ENCODE measurements around the gene BAHD1. TPM values are rescaled to one million over a fixed set of nuclear protein-coding genes. Genes with fewer than 3 reads are reported as not detected.

BAHD1 gene
- polyA plus RNA-seq, 1 of the 3 experiments (the other 2 are of a cell fraction): 5.5 TPM

GRCh38 chr15:40449275-40449674, 8.5 kb downstream of the BAHD1 start:
- Histone ChIP-seq H3K4me1 (ENCODE audit: control insufficient read depth in 1 of 2, insufficient read depth in 2 of 2, low read depth in 1 of 2, low read length in 1 of 2) (peaks cover 6 to 10% of the 10 kb centered on the region in 2 experiments; a peak in 2 of 4 replicates), H2AFZ (ENCODE audit: low read depth) (no peak overlapping the region), H3K27ac (ENCODE audit: low read depth in 2 of 2, low read length in 1 of 2) (no peak overlapping the region; a peak in 1 of 4 replicates), H3K9me2 (no peaks in the 10 kb centered on the region), H3K79me2 (ENCODE audit: insufficient read depth) (peaks cover 91% of the 10 kb centered on the region), H3F3A (replicated peaks; ENCODE audit: insufficient read depth) (no peaks in the 10 kb centered on the region), H3K9me3 (no peaks in the 10 kb centered on the region), H4K20me1 (ENCODE audit: insufficient read depth) (peaks cover 77% of the 10 kb centered on the region), H3K27me3 (ENCODE audit: insufficient read depth) (no peaks in the 10 kb centered on the region), H3K4me3 (ENCODE audit: low read depth in 2 of 2, low read length in 1 of 2) (no peak overlapping the region), H3K9ac (no peak overlapping the region), H3K36me3 (replicated peaks in 1 of 2; ENCODE audit: control insufficient read depth in 1 of 2, insufficient read depth in 2 of 2, low read length in 1 of 2) (no peaks in the 10 kb centered on the region), H3K4me2 (no peak overlapping the region)
- POLR2A ChIA-PET: no interaction called here
- TF ChIP-seq FOSL2 (IDR thresholded peaks at IDR 0.05; ENCODE audit: borderline replicate concordance, low read depth) (peak; percentile 56; the same call in 1 of the 2 replicates), ELF1 (IDR thresholded peaks at IDR 0.05) (no peak), GABPA (IDR thresholded peaks at IDR 0.05; ENCODE audit: low read depth) (no peak), JUND (IDR thresholded peaks at IDR 0.05) (peak; percentile 23; the same call in 1 of the 2 replicates)
- DNase-seq: no peak
- CTCF ChIA-PET: interaction anchor here (0.8 to 1.9 kb wide), 3 partner anchors 12 to 112 kb away, joined by 3 to 5 read pairs (median 3); partner anchors contain the start of gene CHST14

GRCh38 chr15:40450047-40450446, 9.3 kb downstream of the BAHD1 start:
- TF ChIP-seq PBX3 (IDR thresholded peaks at IDR 0.05) (no peak), FOSL2 (IDR thresholded peaks at IDR 0.05; ENCODE audit: borderline replicate concordance, low read depth) (no peak), FOXM1 (IDR thresholded peaks at IDR 0.05; ENCODE audit: low read depth) (no peak)
- no peak overlapping the region for H3K4me2 ChIP-seq
- peaks cover 77% of the 10 kb centered on the region for H4K20me1 ChIP-seq (ENCODE audit: insufficient read depth)
- H3K9ac ChIP-seq: no peak overlapping the region
- H3F3A ChIP-seq (replicated peaks; ENCODE audit: insufficient read depth): no peaks in the 10 kb centered on the region
- no peak overlapping the region for H3K4me3 ChIP-seq (ENCODE audit: low read depth in 2 of 2, low read length in 1 of 2)
- WGBS (ENCODE audit: low lambda C conversion rate): 100% methylated on average over 1 of the region's 2 CpGs
- no peaks in the 10 kb centered on the region for H3K9me2 ChIP-seq
- H3K79me2 ChIP-seq (ENCODE audit: insufficient read depth): peaks cover 91% of the 10 kb centered on the region
- H3K9me3 ChIP-seq: no peaks in the 10 kb centered on the region
- H3K4me1 ChIP-seq (ENCODE audit: control insufficient read depth in 1 of 2, insufficient read depth in 2 of 2, low read depth in 1 of 2, low read length in 1 of 2): peaks cover 12 to 15% of the 10 kb centered on the region in 2 experiments; a peak in 3 of 4 replicates
- DNase-seq: no peak
- H3K36me3 ChIP-seq (replicated peaks in 1 of 2; ENCODE audit: control insufficient read depth in 1 of 2, insufficient read depth in 2 of 2, low read length in 1 of 2): no peaks in the 10 kb centered on the region
- H3K27me3 ChIP-seq (ENCODE audit: insufficient read depth): no peaks in the 10 kb centered on the region
- ChIA-PET CTCF (interaction anchor here (0.6 to 2.0 kb wide), 7 partner anchors 7 to 111 kb away, joined by 3 to 6 read pairs (median 4); partner anchors contain the start of gene CHST14), POLR2A (interaction anchor here (0.8 kb wide), 1 partner anchor 9 kb away, joined by 3 read pairs; the partner anchor contains the start of gene BAHD1)
- no peak overlapping the region for H3K27ac ChIP-seq (ENCODE audit: low read depth in 2 of 2, low read length in 1 of 2)
- no peak overlapping the region for H2AFZ ChIP-seq (ENCODE audit: low read depth)

GRCh38 chr15:40451527-40452158, 10.9 kb downstream of the BAHD1 start:
- no peak overlapping the region for H3K4me2 ChIP-seq
- no peaks in the 10 kb centered on the region for H3K27me3 ChIP-seq (ENCODE audit: insufficient read depth)
- peaks cover 20% of the 10 kb centered on the region in 2 experiments; a peak in 3 of 4 replicates for H3K4me1 ChIP-seq (ENCODE audit: control insufficient read depth in 1 of 2, insufficient read depth in 2 of 2, low read depth in 1 of 2, low read length in 1 of 2)
- peaks cover 76% of the 10 kb centered on the region for H4K20me1 ChIP-seq (ENCODE audit: insufficient read depth)
- ChIA-PET POLR2A (no interaction called here), CTCF (interaction anchor here (0.9 to 2.0 kb wide), 7 partner anchors 9 to 406 kb away, joined by 3 to 6 read pairs (median 4); partner anchors contain the start of genes BAHD1 and CHST14)
- H3K9me2 ChIP-seq: no peaks in the 10 kb centered on the region
- no peaks in the 10 kb centered on the region for H3K9me3 ChIP-seq
- no peak overlapping the region for H3K27ac ChIP-seq (ENCODE audit: low read depth in 2 of 2, low read length in 1 of 2)
- no peak for DNase-seq
- peaks cover 89% of the 10 kb centered on the region for H3K79me2 ChIP-seq (ENCODE audit: insufficient read depth)
- H2AFZ ChIP-seq (ENCODE audit: low read depth): no peak overlapping the region
- H3K4me3 ChIP-seq (ENCODE audit: low read depth in 2 of 2, low read length in 1 of 2): no peak overlapping the region
- WGBS (ENCODE audit: low lambda C conversion rate): 91% methylated on average over 3 of the region's 3 CpGs
- H3K9ac ChIP-seq: no peak overlapping the region
- H3K36me3 ChIP-seq (replicated peaks in 1 of 2; ENCODE audit: control insufficient read depth in 1 of 2, insufficient read depth in 2 of 2, low read length in 1 of 2): no peaks in the 10 kb centered on the region
- no peaks in the 10 kb centered on the region for H3F3A ChIP-seq (replicated peaks; ENCODE audit: insufficient read depth)
- TF ChIP-seq RFX5 (IDR thresholded peaks at IDR 0.05; ENCODE audit: low read length) (no peak), MEF2A (IDR thresholded peaks at IDR 0.05; ENCODE audit: borderline replicate concordance, low read depth) (no peak), MXI1 (IDR thresholded peaks at IDR 0.05; ENCODE audit: low read depth, low read length) (no peak), TEAD4 (IDR thresholded peaks at IDR 0.05; ENCODE audit: borderline replicate concordance, insufficient read depth) (no peak), EP300 (IDR thresholded peaks at IDR 0.05; ENCODE audit: borderline replicate concordance in 1 of 2, low read depth in 1 of 2, low read length in 1 of 2) (no peak), SMC3 (IDR thresholded peaks at IDR 0.05; ENCODE audit: low read depth, low read length) (no peak), FOXJ3 (CRISPR knock-in tag; IDR thresholded peaks at IDR 0.05) (no peak), CTCF (IDR thresholded peaks at IDR 0.05) (no peak), USF2 (IDR thresholded peaks at IDR 0.05; ENCODE audit: borderline replicate concordance, low read depth, low read length) (no peak), TCF12 (IDR thresholded peaks at IDR 0.05) (no peak), TAF1 (IDR thresholded peaks at IDR 0.05; ENCODE audit: borderline replicate concordance, low read depth, low read length) (no peak)
